Measurements from ENCODE around the gene RBBP8NL. TPM values are rescaled to one million over a fixed set of nuclear protein-coding genes. Genes with fewer than 3 reads are reported as not detected.

The RBBP8NL gene
- total RNA-seq, 1 experiment from 2014 or later, result not detected

GRCh38 chr20:62387219-62387913 is 40.0 kb downstream of the RBBP8NL start:
- ATAC-seq (peak; percentile 12; the same call in 1 of the 2 replicates), DNase-seq (ENCODE audit: low read depth, low spot score) (no peak)
- intact Hi-C loops (cut with micrococcal nuclease; ENCODE audit: unreplicated experiment), result no loop called here
- ChIA-PET CTCF (interaction anchor here (1.5 kb wide), 1 partner anchor 8 kb away, joined by 5 read pairs; no protein-coding TSS in a partner anchor), POLR2A (interaction anchor here (0.6 to 0.7 kb wide), 2 partner anchors 32 to 37 kb away, joined by 9 to 14 read pairs; no protein-coding TSS in a partner anchor)
- no peak for TF ChIP-seq TCF7L2 (IDR thresholded peaks at IDR 0.05; ENCODE audit: low read depth, low read length)
- TF ChIP-seq REST (IDR thresholded peaks at IDR 0.05; ENCODE audit: insufficient read depth in 1 of 2, low read depth in 2 of 2, low read length in 1 of 2), result no peak
- TF ChIP-seq CTCF (IDR thresholded peaks at IDR 0.05), result no peak
- 0 out of 2 replicates have a peak, but pooled peaks have one; percentile 43 for TF ChIP-seq SIN3A (IDR thresholded peaks at IDR 0.05; ENCODE audit: borderline replicate concordance, insufficient read depth, low read depth, low read length)
- Histone ChIP-seq H3K4me1 (ENCODE audit: control insufficient read depth, insufficient read depth, low read length) (peaks cover 33% of the 10 kb centered on the region), H3K9me3 (ENCODE audit: control insufficient read depth, insufficient read depth, low read depth, low read length) (no peaks in the 10 kb centered on the region), H3K36me3 (ENCODE audit: control insufficient read depth, insufficient read depth, low read length) (peaks cover 14% of the 10 kb centered on the region), H3K4me3 (ENCODE audit: low read depth in 2 of 2, low read length in 2 of 2) (peak overlapping the region; percentile 90 to 97), H3K27ac (ENCODE audit: low read length) (peak overlapping the region; percentile 94), H3K27me3 (ENCODE audit: control insufficient read depth, insufficient read depth, low read length) (no peaks in the 10 kb centered on the region)
- in situ Hi-C loops (cut with HindIII; ENCODE audit: low pct_unique_long_range_greater_than_20kb, low sequenced_read_pairs), result no loop called here
- TSS peak; percentile 94 for BruUV-seq (replicated peaks)

GRCh38 chr20:62386383-62387218 is 40.7 kb downstream of the RBBP8NL start, which contains the start of gene RPS21:
Gene RPS21, plus strand, starts transcription at chr20:62387103. Its CDS starts 236 bp downstream, at chr20:62387339.
- CTCF ChIA-PET, result interaction anchor here (1.5 kb wide), 1 partner anchor 9 kb away, joined by 5 read pairs; no protein-coding TSS in a partner anchor
- H3K9me3 ChIP-seq (ENCODE audit: control insufficient read depth, insufficient read depth, low read depth, low read length), result no peaks in the 10 kb centered on the region
- H3K27ac ChIP-seq (ENCODE audit: low read length), result peak within 1 kb of the TSS; percentile 94
- H3K4me1 ChIP-seq (ENCODE audit: control insufficient read depth, insufficient read depth, low read length), result peaks cover 33% of the 10 kb centered on the region
- in situ Hi-C loops (cut with HindIII; ENCODE audit: low pct_unique_long_range_greater_than_20kb, low sequenced_read_pairs) (no loop called here), intact Hi-C loops (cut with micrococcal nuclease; ENCODE audit: unreplicated experiment) (no loop called here)
- BruUV-seq (replicated peaks), result TSS peak; percentile 89
- H3K4me3 ChIP-seq (ENCODE audit: low read depth in 2 of 2, low read length in 2 of 2), result peak within 1 kb of the TSS; percentile 90 to 97
- peak; percentile 91 for TF ChIP-seq POLR2AphosphoS5 (IDR thresholded peaks at IDR 0.05; ENCODE audit: low read depth, low read length)
- TF ChIP-seq CTCF (IDR thresholded peaks at IDR 0.05), result no peak
- TF ChIP-seq SIN3A (IDR thresholded peaks at IDR 0.05; ENCODE audit: borderline replicate concordance, insufficient read depth, low read depth, low read length), result peak; percentile 36; the same call in 1 of the 2 replicates
- DNase-seq (ENCODE audit: low read depth, low spot score) (no peak), ATAC-seq (peak; percentile 88)
- H3K27me3 ChIP-seq (ENCODE audit: control insufficient read depth, insufficient read depth, low read length), result no peaks in the 10 kb centered on the region
- POLR2A ChIA-PET, result interaction anchor here (0.6 to 0.7 kb wide), 2 partner anchors 33 to 36 kb away, joined by 9 to 14 read pairs; no protein-coding TSS in a partner anchor
- H3K36me3 ChIP-seq (ENCODE audit: control insufficient read depth, insufficient read depth, low read length), result peaks cover 14% of the 10 kb centered on the region
